ENCODE measurements around the gene TSPEAR. TPM values are rescaled to one million over a fixed set of nuclear protein-coding genes. Genes with fewer than 3 reads are reported as not detected.
"Not testable (repeated sequence)": the region's sequence is repeated elsewhere in the genome, so short reads cannot be mapped to it uniquely, and the experiment has no call there.

The TSPEAR gene
- total and polyA plus RNA-seq, 4 experiments from 2014 or later, result 0.07 TPM; not detected in 3

DNA sequence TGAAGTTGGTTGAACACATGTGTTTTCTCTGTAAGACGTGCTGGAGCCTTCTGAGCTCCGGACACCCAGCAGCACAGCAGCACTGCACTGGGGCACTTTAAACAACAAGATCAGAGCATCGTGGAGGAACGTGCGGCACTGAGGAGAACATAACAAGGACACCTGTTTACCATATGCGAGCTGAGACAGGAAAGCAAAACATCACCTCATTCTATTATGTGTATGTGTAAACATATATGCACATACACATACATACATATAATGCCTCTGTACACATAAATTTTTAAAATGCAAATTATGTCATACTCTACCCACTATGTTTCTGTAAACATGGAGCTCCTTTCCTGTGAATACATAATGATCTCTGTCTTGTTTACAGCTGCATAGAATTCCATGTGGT, 115.8 kb downstream of the TSPEAR start:
- no peaks in the 10 kb centered on the region for H3K9me3 ChIP-seq (ENCODE audit: control insufficient read depth in 1 of 2, low read length in 2 of 2)
- H3K27ac Mint-ChIP-seq, result no peak overlapping the region
- H3K4me3 ChIP-seq (ENCODE audit: low read length in 2 of 2), result no peak overlapping the region
- no peaks in the 10 kb centered on the region for H3K27me3 ChIP-seq (ENCODE audit: insufficient read depth, low read length)
- no peak overlapping the region for H3K27ac ChIP-seq (ENCODE audit: low read depth, low read length)
- DNase-seq, result no peak
- H3K36me3 ChIP-seq (ENCODE audit: insufficient read depth, low read length), result no peaks in the 10 kb centered on the region
- peaks cover 0 to 12% (median 5%) of the 10 kb centered on the region in 8 donors for H3K9me3 Mint-ChIP-seq
- peaks cover 2 to 12% of the 10 kb centered on the region in 2 donors for H3K27me3 Mint-ChIP-seq
- ChIA-PET CTCF (ENCODE audit: partially characterized antibody) (interaction anchor here (2.5 kb wide), 1 partner anchor 85 kb away, joined by 10 read pairs; no protein-coding TSS in a partner anchor), POLR2A (ENCODE audit: partially characterized antibody) (no interaction called here)
- H3K36me3 Mint-ChIP-seq, result no peaks in the 10 kb centered on the region
- H3K4me1 Mint-ChIP-seq, result peaks cover 0 to 8% (median 3%) of the 10 kb centered on the region in 4 donors
- intact Hi-C loops (cut with micrococcal nuclease), result no loop called here
- no peaks in the 10 kb centered on the region for H3K4me1 ChIP-seq (ENCODE audit: insufficient read depth, low read length)
- no peak overlapping the region for H3K4me3 Mint-ChIP-seq

DNA sequence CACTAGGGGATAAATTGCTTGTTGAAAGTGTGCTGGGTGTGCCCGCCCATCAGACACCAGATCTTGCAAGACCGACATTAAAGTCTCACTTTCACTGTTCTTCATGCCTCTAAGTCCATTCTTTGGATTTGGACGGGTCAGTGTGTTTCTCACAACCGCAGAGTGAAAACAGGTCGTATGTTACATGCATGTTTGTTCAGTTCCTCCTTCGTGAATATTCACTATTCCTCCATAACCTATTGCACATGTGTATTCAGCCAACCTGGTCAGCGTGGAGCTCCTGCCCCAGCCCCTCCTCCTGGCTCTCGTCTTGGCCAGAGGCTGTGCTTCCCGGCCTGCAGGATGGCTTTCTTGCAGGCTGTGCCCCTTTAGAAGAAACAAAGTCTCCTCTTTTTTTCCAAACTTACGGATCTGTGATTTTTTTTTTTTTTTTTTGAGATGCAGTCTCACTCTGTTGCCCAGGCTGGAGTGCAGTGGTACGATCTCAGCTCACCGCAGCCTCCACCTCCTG, 116.9 kb downstream of the TSPEAR start:
- Mint-ChIP-seq H3K4me3 (no peak overlapping the region), H3K4me1 (peaks cover 0 to 8% (median 3%) of the 10 kb centered on the region in 4 donors), H3K9me3 (peaks cover 0 to 12% (median 5%) of the 10 kb centered on the region in 8 donors), H3K27ac (peak overlapping the region in 2 of 7 donors; percentile 13 to 41), H3K36me3 (no peaks in the 10 kb centered on the region), H3K27me3 (peaks cover 2 to 12% of the 10 kb centered on the region in 2 donors)
- H3K27ac ChIP-seq (ENCODE audit: low read depth, low read length), result no peak overlapping the region
- POLR2A ChIA-PET (ENCODE audit: partially characterized antibody), result no interaction called here
- intact Hi-C loops (cut with micrococcal nuclease), result no loop called here
- no peak overlapping the region for H3K4me3 ChIP-seq (ENCODE audit: low read length in 2 of 2)
- no peaks in the 10 kb centered on the region for H3K4me1 ChIP-seq (ENCODE audit: insufficient read depth, low read length)
- no peaks in the 10 kb centered on the region for H3K36me3 ChIP-seq (ENCODE audit: insufficient read depth, low read length)
- no peaks in the 10 kb centered on the region for H3K27me3 ChIP-seq (ENCODE audit: insufficient read depth, low read length)
- CTCF ChIA-PET (ENCODE audit: partially characterized antibody), result interaction anchor here (0.7 kb wide), 2 partner anchors 166 to 198 kb away, joined by 3 to 4 read pairs; no protein-coding TSS in a partner anchor
- no peaks in the 10 kb centered on the region for H3K9me3 ChIP-seq (ENCODE audit: control insufficient read depth in 1 of 2, low read length in 2 of 2)
- DNase-seq, result no peak

DNA sequence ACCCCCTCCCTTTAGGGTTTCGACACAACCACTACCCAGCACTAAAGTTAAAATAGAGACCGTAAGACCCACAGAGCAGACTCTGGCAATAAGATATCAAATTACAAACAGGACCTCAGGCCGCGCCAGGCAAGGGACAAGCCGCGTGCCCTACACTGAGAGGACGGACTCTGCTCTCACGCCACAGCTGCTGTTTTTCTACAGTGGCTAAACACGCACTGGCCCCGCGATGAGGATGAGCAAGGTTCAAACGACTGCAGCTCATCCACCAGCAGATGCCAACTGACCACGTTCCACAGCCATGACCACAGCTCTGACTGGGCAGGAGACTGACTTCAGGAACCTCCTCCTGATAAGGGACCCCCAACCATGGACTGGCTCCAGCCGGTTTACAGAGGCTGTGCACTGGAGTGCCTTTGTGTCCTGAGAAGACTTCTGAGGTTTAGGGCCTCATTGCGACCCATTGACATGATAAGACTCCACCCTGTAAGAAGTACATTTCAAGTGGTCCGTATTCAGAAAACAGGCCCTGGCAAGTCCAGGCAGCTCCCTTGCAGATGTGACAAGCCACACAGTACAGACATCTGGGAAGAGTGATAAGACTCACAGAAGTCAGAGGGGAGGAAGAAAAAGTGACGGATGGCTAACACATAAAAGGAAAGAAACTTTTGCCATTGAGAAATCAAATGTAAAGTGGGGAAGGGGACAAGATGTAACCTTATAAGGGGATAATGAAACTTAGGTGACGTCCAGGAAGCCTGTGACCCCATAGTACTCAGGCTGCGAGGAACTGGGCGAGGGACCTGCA, 117.6 kb downstream of the TSPEAR start:
- no peaks in the 10 kb centered on the region for H3K4me1 ChIP-seq (ENCODE audit: insufficient read depth, low read length)
- Mint-ChIP-seq H3K9me3 (peaks cover 0 to 9% (median 4%) of the 10 kb centered on the region in 8 donors), H3K27me3 (peaks cover 2 to 13% of the 10 kb centered on the region in 2 donors), H3K4me1 (peaks cover 0 to 8% (median 3%) of the 10 kb centered on the region in 4 donors), H3K27ac (peak overlapping the region in 2 of 7 donors; percentile 24 to 59), H3K4me3 (no peak overlapping the region), H3K36me3 (no peaks in the 10 kb centered on the region)
- H3K4me3 ChIP-seq (ENCODE audit: low read length in 2 of 2), result no peak overlapping the region
- no peaks in the 10 kb centered on the region for H3K36me3 ChIP-seq (ENCODE audit: insufficient read depth, low read length)
- intact Hi-C loops (cut with micrococcal nuclease), result no loop called here
- no peaks in the 10 kb centered on the region for H3K27me3 ChIP-seq (ENCODE audit: insufficient read depth, low read length)
- no peak for DNase-seq
- CTCF ChIA-PET (ENCODE audit: partially characterized antibody), result interaction anchor here (0.7 kb wide), 1 partner anchor 199 kb away, joined by 3 read pairs; no protein-coding TSS in a partner anchor
- no peaks in the 10 kb centered on the region for H3K9me3 ChIP-seq (ENCODE audit: control insufficient read depth in 1 of 2, low read length in 2 of 2)
- POLR2A ChIA-PET (ENCODE audit: partially characterized antibody), result no interaction called here
- no peak overlapping the region for H3K27ac ChIP-seq (ENCODE audit: low read depth, low read length)

DNA sequence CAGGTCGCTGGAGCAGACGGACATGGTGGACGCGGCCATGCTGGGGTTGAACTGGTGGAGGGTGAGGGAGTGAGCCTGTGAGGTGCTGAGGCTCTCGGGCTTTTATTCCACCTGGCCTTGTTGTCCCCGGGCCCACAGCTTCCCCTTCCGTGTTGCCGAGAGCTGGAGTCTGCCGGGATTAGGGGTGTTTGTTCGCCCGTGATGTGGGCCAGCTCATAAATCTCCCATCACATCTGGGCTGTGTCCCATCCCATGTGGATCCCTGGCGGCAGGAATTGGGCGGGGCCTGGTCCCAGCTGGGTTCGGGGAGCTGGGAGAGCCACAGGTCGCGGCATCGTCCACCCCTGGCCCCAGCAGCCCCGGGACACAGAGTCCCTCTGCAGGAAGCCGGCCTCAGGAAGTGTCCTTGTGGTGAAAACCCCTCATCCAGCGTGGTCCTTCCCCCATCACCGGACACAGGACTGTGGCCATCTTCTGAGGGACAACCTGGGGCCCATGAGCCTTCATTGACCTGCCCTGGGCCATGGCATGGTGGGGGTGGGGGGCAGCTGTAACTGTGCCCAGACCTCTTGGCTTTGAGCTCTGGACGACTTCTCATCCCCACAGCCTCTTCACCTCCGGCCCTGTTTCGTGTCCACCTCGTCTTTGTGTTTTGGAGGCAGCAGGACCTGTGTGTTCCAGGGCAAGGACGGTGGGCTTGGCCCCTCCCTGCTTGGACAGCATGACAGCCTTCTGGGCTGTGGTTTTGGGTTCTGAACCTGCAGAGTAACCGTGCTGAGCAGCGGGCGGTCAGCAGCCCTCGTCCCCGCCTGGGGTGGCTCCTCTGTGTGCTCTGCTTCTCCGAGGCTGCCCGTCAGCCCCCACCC, 118.7 kb downstream of the TSPEAR start, which contains the start of gene KRTAP10-6:
TSS of gene KRTAP10-6 (minus strand) at position 60 of the 866 bp plus-strand sequence. CDS start at position 39, 21 bp downstream.
- DNase-seq, result no peak
- Mint-ChIP-seq H3K4me3 (no peak within 1 kb of the TSS), H3K9me3 (no peaks in the 10 kb centered on the region)

DNA sequence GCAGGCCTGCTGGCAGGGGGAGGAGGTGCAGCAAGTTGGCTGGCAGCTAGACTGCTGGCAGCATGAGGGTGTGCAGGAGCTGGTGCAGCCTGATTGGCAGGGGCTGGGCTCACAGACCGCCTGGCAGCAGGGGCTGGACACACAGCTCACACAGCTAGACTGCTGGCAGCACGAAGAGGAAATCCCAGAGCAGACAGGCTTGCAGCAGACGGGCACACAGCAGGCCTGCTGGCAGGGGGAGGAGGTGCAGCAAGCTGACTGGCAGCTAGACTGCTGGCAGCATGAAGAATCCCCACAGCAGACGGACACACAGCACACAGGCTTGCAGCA, 119.6 kb downstream of the TSPEAR start:
- POLR2A ChIA-PET (ENCODE audit: partially characterized antibody), result interaction anchor here (1.1 kb wide), 1 partner anchor 27 kb away, joined by 3 read pairs; no protein-coding TSS in a partner anchor

More for the DNA sequence above, 118.7 kb downstream of the TSPEAR start, which contains the start of gene KRTAP10-6:
- Histone ChIP-seq H3K9me3 (ENCODE audit: control insufficient read depth in 1 of 2, low read length in 2 of 2) (no peaks in the 10 kb centered on the region), H3K27ac (ENCODE audit: low read depth, low read length) (no peak within 1 kb of the TSS), H3K4me3 (ENCODE audit: low read length in 2 of 2) (no peak within 1 kb of the TSS), H3K4me1 (ENCODE audit: insufficient read depth, low read length) (no peaks in the 10 kb centered on the region), H3K27me3 (ENCODE audit: insufficient read depth, low read length) (no peaks in the 10 kb centered on the region), H3K36me3 (ENCODE audit: insufficient read depth, low read length) (no peaks in the 10 kb centered on the region)
- peak within 1 kb of the TSS in 2 of 7 donors; percentile 24 to 25 for H3K27ac Mint-ChIP-seq
- intact Hi-C loops (cut with micrococcal nuclease), result no loop called here
- no peaks in the 10 kb centered on the region for H3K36me3 Mint-ChIP-seq
- H3K27me3 Mint-ChIP-seq, result peaks cover 0 to 9% of the 10 kb centered on the region in 2 donors
- CTCF ChIA-PET (ENCODE audit: partially characterized antibody), result no interaction called here
- POLR2A ChIA-PET (ENCODE audit: partially characterized antibody), result no interaction called here
- H3K4me1 Mint-ChIP-seq, result peaks cover 0 to 8% (median 3%) of the 10 kb centered on the region in 4 donors

DNA sequence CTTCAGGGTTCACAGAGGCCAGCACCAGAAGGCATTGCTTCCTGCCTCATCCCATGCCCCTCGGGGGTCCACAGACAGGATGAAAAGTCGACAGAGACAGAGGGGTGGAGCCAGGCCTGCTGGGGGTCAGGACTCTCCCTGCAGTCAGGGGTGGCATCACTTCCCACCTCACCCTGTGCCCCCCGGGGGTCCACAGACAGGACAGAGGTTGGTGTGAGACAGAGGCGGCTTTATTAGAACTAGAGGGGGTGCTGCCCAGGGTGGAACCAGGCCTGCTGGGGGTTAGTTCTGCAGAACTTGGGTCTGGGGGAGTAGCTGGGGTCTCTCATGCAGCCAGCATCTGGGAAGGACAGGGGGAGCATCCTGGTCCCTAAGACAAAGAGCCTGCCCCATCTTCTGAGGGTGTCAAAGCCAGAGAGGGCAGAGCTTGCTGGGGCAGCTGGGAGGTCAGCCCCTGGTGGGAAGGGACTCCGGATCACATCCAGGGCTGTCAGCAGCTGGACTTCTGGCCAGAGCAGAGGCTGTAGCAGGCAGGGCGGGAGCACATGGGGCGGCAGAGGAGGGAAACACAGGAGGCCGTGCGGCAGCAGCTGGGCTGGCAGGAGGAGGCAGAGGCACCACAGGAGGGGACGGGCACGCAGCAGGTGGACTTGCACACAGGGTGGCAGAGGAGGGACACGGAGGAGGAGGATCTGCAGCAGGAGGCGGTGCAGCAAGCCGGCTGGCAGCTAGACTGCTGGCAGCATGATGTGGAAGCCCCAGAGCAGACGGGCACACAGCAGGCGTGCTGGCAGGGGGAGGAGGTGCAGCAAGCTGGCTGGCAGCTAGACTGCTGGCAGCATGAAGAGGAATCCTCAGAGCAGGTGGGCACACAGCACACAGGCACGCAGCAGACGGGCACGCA, 120.2 kb downstream of the TSPEAR start:
- H3K27ac Mint-ChIP-seq; H3K9me3 Mint-ChIP-seq; intact Hi-C loops (cut with micrococcal nuclease); H3K36me3 ChIP-seq (ENCODE audit: insufficient read depth, low read length); H3K4me3 Mint-ChIP-seq; H3K4me3 ChIP-seq (ENCODE audit: low read length in 2 of 2); H3K4me1 Mint-ChIP-seq; H3K27me3 ChIP-seq (ENCODE audit: insufficient read depth, low read length); CTCF ChIA-PET (ENCODE audit: partially characterized antibody); H3K9me3 ChIP-seq (ENCODE audit: control insufficient read depth in 1 of 2, low read length in 2 of 2); DNase-seq; H3K27ac ChIP-seq (ENCODE audit: low read depth, low read length); H3K4me1 ChIP-seq (ENCODE audit: insufficient read depth, low read length); H3K36me3 Mint-ChIP-seq: not testable (repeated sequence)
- POLR2A ChIA-PET (ENCODE audit: partially characterized antibody), result interaction anchor here (1.1 kb wide), 1 partner anchor 28 kb away, joined by 3 read pairs; no protein-coding TSS in a partner anchor
- H3K27me3 Mint-ChIP-seq, result peaks cover 8 to 13% of the 10 kb centered on the region in 2 donors

More for the DNA sequence above, 119.6 kb downstream of the TSPEAR start:
- H3K4me3 Mint-ChIP-seq; intact Hi-C loops (cut with micrococcal nuclease); H3K9me3 ChIP-seq (ENCODE audit: control insufficient read depth in 1 of 2, low read length in 2 of 2); DNase-seq; H3K27me3 Mint-ChIP-seq; CTCF ChIA-PET (ENCODE audit: partially characterized antibody); H3K9me3 Mint-ChIP-seq; H3K36me3 Mint-ChIP-seq; H3K27me3 ChIP-seq (ENCODE audit: insufficient read depth, low read length); H3K36me3 ChIP-seq (ENCODE audit: insufficient read depth, low read length); H3K27ac ChIP-seq (ENCODE audit: low read depth, low read length); H3K4me3 ChIP-seq (ENCODE audit: low read length in 2 of 2); H3K4me1 ChIP-seq (ENCODE audit: insufficient read depth, low read length); H3K4me1 Mint-ChIP-seq: not testable (repeated sequence)
- H3K27ac Mint-ChIP-seq, result peak overlapping the region in 1 of 7 donors; percentile 25

Data from CD4-positive, alpha-beta memory T cell (primary cell).